ENCODE results near the gene IMMP2L.

The IMMP2L gene

GRCh38 chr7:111239437-111239836, 322.9 kb downstream of the IMMP2L start:
- Histone ChIP-seq H3K4me3 (ENCODE audit: low read depth, low read length) (no peak overlapping the region), H3K9me3 (ENCODE audit: control insufficient read depth, insufficient read depth, low read length) (no peaks in the 10 kb centered on the region), H3K36me3 (ENCODE audit: control insufficient read depth, insufficient read depth, low read length) (no peaks in the 10 kb centered on the region), H3K9ac (ENCODE audit: low read depth, low read length) (no peak overlapping the region), H3K4me1 (ENCODE audit: control insufficient read depth, insufficient read depth, low read length) (no peaks in the 10 kb centered on the region), H3K27me3 (ENCODE audit: control insufficient read depth, insufficient read depth, low read length) (no peaks in the 10 kb centered on the region)

- H3K36me3 ChIP-seq (ENCODE audit: control insufficient read depth, insufficient read depth, low read length) = no peaks in the 10 kb centered on the region
- H3K9me3 ChIP-seq (ENCODE audit: control insufficient read depth, insufficient read depth, low read length) = no peaks in the 10 kb centered on the region
- H3K9ac ChIP-seq (ENCODE audit: low read depth, low read length) = no peak overlapping the region
- no peaks in the 10 kb centered on the region for H3K27me3 ChIP-seq (ENCODE audit: control insufficient read depth, insufficient read depth, low read length)
- no peak overlapping the region for H3K4me3 ChIP-seq (ENCODE audit: low read depth, low read length)
- no peaks in the 10 kb centered on the region for H3K4me1 ChIP-seq (ENCODE audit: control insufficient read depth, insufficient read depth, low read length)
These were observed 323.4 kb downstream of the IMMP2L start for GRCh38 chr7:111238886-111239285.

- no peaks in the 10 kb centered on the region for H3K27me3 ChIP-seq (ENCODE audit: control insufficient read depth, insufficient read depth, low read length)
- no peaks in the 10 kb centered on the region for H3K4me1 ChIP-seq (ENCODE audit: control insufficient read depth, insufficient read depth, low read length)
- H3K9ac ChIP-seq (ENCODE audit: low read depth, low read length) = no peak overlapping the region
- no peak overlapping the region for H3K4me3 ChIP-seq (ENCODE audit: low read depth, low read length)
- no peaks in the 10 kb centered on the region for H3K9me3 ChIP-seq (ENCODE audit: control insufficient read depth, insufficient read depth, low read length)
- H3K36me3 ChIP-seq (ENCODE audit: control insufficient read depth, insufficient read depth, low read length) = no peaks in the 10 kb centered on the region
These were observed 326.6 kb downstream of the IMMP2L start for GRCh38 chr7:111235709-111236108.

- no peak overlapping the region for H3K9ac ChIP-seq (ENCODE audit: low read depth, low read length)
- peaks cover 3% of the 10 kb centered on the region for H3K4me1 ChIP-seq (ENCODE audit: control insufficient read depth, insufficient read depth, low read length)
- no peaks in the 10 kb centered on the region for H3K9me3 ChIP-seq (ENCODE audit: control insufficient read depth, insufficient read depth, low read length)
- H3K27me3 ChIP-seq (ENCODE audit: control insufficient read depth, insufficient read depth, low read length) = no peaks in the 10 kb centered on the region
- no peaks in the 10 kb centered on the region for H3K36me3 ChIP-seq (ENCODE audit: control insufficient read depth, insufficient read depth, low read length)
- no peak overlapping the region for H3K4me3 ChIP-seq (ENCODE audit: low read depth, low read length)
These were observed 329.8 kb downstream of the IMMP2L start for GRCh38 chr7:111232249-111233084.

GRCh38 chr7:111229916-111230315, 332.4 kb downstream of the IMMP2L start:
- Histone ChIP-seq H3K27me3 (ENCODE audit: control insufficient read depth, insufficient read depth, low read length) (no peaks in the 10 kb centered on the region), H3K4me1 (ENCODE audit: control insufficient read depth, insufficient read depth, low read length) (peaks cover 3% of the 10 kb centered on the region), H3K9ac (ENCODE audit: low read depth, low read length) (no peak overlapping the region), H3K9me3 (ENCODE audit: control insufficient read depth, insufficient read depth, low read length) (no peaks in the 10 kb centered on the region), H3K36me3 (ENCODE audit: control insufficient read depth, insufficient read depth, low read length) (no peaks in the 10 kb centered on the region), H3K4me3 (ENCODE audit: low read depth, low read length) (no peak overlapping the region)

GRCh38 chr7:111229181-111229740, 333.0 kb downstream of the IMMP2L start:
- H3K27me3 ChIP-seq (ENCODE audit: control insufficient read depth, insufficient read depth, low read length) = no peaks in the 10 kb centered on the region
- H3K9ac ChIP-seq (ENCODE audit: low read depth, low read length) = no peak overlapping the region
- H3K9me3 ChIP-seq (ENCODE audit: control insufficient read depth, insufficient read depth, low read length) = no peaks in the 10 kb centered on the region
- peaks cover 3% of the 10 kb centered on the region for H3K4me1 ChIP-seq (ENCODE audit: control insufficient read depth, insufficient read depth, low read length)
- H3K4me3 ChIP-seq (ENCODE audit: low read depth, low read length) = no peak overlapping the region
- H3K36me3 ChIP-seq (ENCODE audit: control insufficient read depth, insufficient read depth, low read length) = no peaks in the 10 kb centered on the region

- H3K36me3 ChIP-seq (ENCODE audit: control insufficient read depth, insufficient read depth, low read length) = no peaks in the 10 kb centered on the region
- H3K9me3 ChIP-seq (ENCODE audit: control insufficient read depth, insufficient read depth, low read length) = no peaks in the 10 kb centered on the region
- peaks cover 3% of the 10 kb centered on the region for H3K4me1 ChIP-seq (ENCODE audit: control insufficient read depth, insufficient read depth, low read length)
- H3K9ac ChIP-seq (ENCODE audit: low read depth, low read length) = no peak overlapping the region
- no peaks in the 10 kb centered on the region for H3K27me3 ChIP-seq (ENCODE audit: control insufficient read depth, insufficient read depth, low read length)
- no peak overlapping the region for H3K4me3 ChIP-seq (ENCODE audit: low read depth, low read length)
These were observed 333.9 kb downstream of the IMMP2L start for GRCh38 chr7:111228437-111228836.

GRCh38 chr7:111226800-111227199, 335.5 kb downstream of the IMMP2L start:
- no peaks in the 10 kb centered on the region for H3K36me3 ChIP-seq (ENCODE audit: control insufficient read depth, insufficient read depth, low read length)
- H3K4me3 ChIP-seq (ENCODE audit: low read depth, low read length) = no peak overlapping the region
- H3K27me3 ChIP-seq (ENCODE audit: control insufficient read depth, insufficient read depth, low read length) = no peaks in the 10 kb centered on the region
- H3K9me3 ChIP-seq (ENCODE audit: control insufficient read depth, insufficient read depth, low read length) = no peaks in the 10 kb centered on the region
- H3K4me1 ChIP-seq (ENCODE audit: control insufficient read depth, insufficient read depth, low read length) = peaks cover 3% of the 10 kb centered on the region
- no peak overlapping the region for H3K9ac ChIP-seq (ENCODE audit: low read depth, low read length)

- no peak overlapping the region for H3K9ac ChIP-seq (ENCODE audit: low read depth, low read length)
- H3K4me1 ChIP-seq (ENCODE audit: control insufficient read depth, insufficient read depth, low read length) = no peaks in the 10 kb centered on the region
- no peaks in the 10 kb centered on the region for H3K36me3 ChIP-seq (ENCODE audit: control insufficient read depth, insufficient read depth, low read length)
- H3K4me3 ChIP-seq (ENCODE audit: low read depth, low read length) = no peak overlapping the region
- H3K9me3 ChIP-seq (ENCODE audit: control insufficient read depth, insufficient read depth, low read length) = no peaks in the 10 kb centered on the region
- H3K27me3 ChIP-seq (ENCODE audit: control insufficient read depth, insufficient read depth, low read length) = no peaks in the 10 kb centered on the region
These were observed 337.7 kb downstream of the IMMP2L start for GRCh38 chr7:111224354-111225231.

- Histone ChIP-seq H3K9me3 (ENCODE audit: control insufficient read depth, insufficient read depth, low read length) (no peaks in the 10 kb centered on the region), H3K36me3 (ENCODE audit: control insufficient read depth, insufficient read depth, low read length) (no peaks in the 10 kb centered on the region), H3K4me3 (ENCODE audit: low read depth, low read length) (no peak overlapping the region), H3K27me3 (ENCODE audit: control insufficient read depth, insufficient read depth, low read length) (no peaks in the 10 kb centered on the region), H3K9ac (ENCODE audit: low read depth, low read length) (no peak overlapping the region), H3K4me1 (ENCODE audit: control insufficient read depth, insufficient read depth, low read length) (no peaks in the 10 kb centered on the region)
These were observed 338.5 kb downstream of the IMMP2L start for GRCh38 chr7:111223802-111224253.

- Histone ChIP-seq H3K4me1 (ENCODE audit: control insufficient read depth, insufficient read depth, low read length) (no peaks in the 10 kb centered on the region), H3K36me3 (ENCODE audit: control insufficient read depth, insufficient read depth, low read length) (no peaks in the 10 kb centered on the region), H3K9ac (ENCODE audit: low read depth, low read length) (no peak overlapping the region), H3K27me3 (ENCODE audit: control insufficient read depth, insufficient read depth, low read length) (no peaks in the 10 kb centered on the region), H3K9me3 (ENCODE audit: control insufficient read depth, insufficient read depth, low read length) (no peaks in the 10 kb centered on the region), H3K4me3 (ENCODE audit: low read depth, low read length) (no peak overlapping the region)
These were observed 346.7 kb downstream of the IMMP2L start for GRCh38 chr7:111215550-111215949.
